NCI-H2196 treated with DMSO at 0.1 percent for 48 hours (cell line): ENCODE measurements around the gene CCZ1B.
"Not testable (repeated sequence)": the region's sequence is repeated elsewhere in the genome, so short reads cannot be mapped to it uniquely, and the experiment has no call there.

Experiments used
- DNase-seq: peaks from one replicate; lab custom pipeline; 2025; ENCODE audit not compliant: unreplicated experiment; lab: John Stamatoyannopoulos, UW

The CCZ1B gene

DNA sequence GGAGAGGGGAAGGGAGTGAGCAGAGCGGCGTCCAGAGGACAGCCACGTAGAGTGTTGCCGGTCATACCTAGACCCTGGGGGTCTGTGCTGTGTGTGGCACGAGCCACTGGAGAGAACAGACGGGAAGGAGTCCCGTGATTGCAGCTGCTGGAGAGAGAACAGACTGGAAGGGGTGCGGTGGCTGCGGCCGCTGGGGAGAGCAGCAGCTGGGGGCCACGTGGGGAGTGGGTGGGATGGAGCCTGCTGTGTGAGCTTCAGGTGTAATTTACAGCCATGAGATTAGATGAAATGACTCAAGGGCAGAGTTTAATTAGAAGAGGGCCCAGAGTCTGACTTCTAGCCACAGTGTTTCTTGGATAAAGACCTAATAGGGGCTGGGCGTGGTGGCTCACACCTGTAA is 76.7 kb downstream of the CCZ1B start:
- not testable (repeated sequence) for DNase-seq
